ENCODE results near the gene GGT7. TPM values are rescaled to one million over a fixed set of nuclear protein-coding genes. Genes with fewer than 3 reads are reported as not detected.

Gene GGT7
- total RNA-seq, 1 donor from 2014 or later = 17.3 TPM

DNA sequence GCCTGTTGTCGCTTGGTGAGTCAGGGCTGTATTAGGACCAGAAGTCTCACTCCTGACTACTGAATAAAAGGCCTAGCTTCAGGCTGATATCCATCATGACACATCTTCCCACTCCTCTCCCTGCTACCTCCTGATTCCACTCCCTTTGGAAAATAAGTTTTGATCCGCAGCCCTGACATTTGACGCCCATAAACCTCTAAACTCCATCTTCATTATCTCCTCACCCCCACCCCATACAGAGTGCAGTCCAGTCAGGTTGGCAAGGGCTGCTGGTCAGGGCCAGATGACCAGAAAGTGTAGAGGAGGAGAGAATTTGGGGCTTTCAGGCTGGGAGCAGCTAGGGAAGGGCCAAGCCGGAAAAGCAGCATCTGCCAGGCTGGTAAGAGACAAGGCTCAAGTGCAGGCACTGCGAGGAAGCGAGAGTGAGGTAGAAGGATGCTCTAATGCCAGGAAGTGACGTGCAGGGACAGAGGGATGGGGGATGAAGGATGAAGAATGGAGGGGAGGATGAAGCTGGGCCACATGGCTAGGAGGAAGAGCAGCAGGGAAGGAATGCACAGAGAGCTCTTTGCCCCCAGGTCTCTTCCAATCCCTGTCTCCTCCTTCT lies 1.2 kb downstream of the GGT7 start:
- Mint-ChIP-seq H3K27ac (ENCODE audit: unreplicated experiment) (no peak overlapping the region), H3K27me3 (ENCODE audit: low read depth, unreplicated experiment) (no peaks in the 10 kb centered on the region), H3K4me3 (ENCODE audit: unreplicated experiment) (peak overlapping the region; percentile 86), H3K4me1 (ENCODE audit: low read depth, unreplicated experiment) (peaks cover 12% of the 10 kb centered on the region), H3K9me3 (ENCODE audit: unreplicated experiment) (no peaks in the 10 kb centered on the region), H3K36me3 (ENCODE audit: low read depth, unreplicated experiment) (peaks cover 8% of the 10 kb centered on the region)
- H3K4me2 ChIP-seq (ENCODE audit: low read length) = peak overlapping the region; percentile 84
- H3K4me3 ChIP-seq (ENCODE audit: insufficient read depth, low read depth, low read length) = no peak overlapping the region
- no peak overlapping the region for H3K27ac ChIP-seq (ENCODE audit: low read depth, low read length)
- no peak for FAIRE-seq
- no peak for DNase-seq (ENCODE audit: low read depth)
- no peak for TF ChIP-seq EZH2 (IDR thresholded peaks at IDR 0.05; ENCODE audit: insufficient read depth, low read length)
- TF ChIP-seq, protein P1, sequence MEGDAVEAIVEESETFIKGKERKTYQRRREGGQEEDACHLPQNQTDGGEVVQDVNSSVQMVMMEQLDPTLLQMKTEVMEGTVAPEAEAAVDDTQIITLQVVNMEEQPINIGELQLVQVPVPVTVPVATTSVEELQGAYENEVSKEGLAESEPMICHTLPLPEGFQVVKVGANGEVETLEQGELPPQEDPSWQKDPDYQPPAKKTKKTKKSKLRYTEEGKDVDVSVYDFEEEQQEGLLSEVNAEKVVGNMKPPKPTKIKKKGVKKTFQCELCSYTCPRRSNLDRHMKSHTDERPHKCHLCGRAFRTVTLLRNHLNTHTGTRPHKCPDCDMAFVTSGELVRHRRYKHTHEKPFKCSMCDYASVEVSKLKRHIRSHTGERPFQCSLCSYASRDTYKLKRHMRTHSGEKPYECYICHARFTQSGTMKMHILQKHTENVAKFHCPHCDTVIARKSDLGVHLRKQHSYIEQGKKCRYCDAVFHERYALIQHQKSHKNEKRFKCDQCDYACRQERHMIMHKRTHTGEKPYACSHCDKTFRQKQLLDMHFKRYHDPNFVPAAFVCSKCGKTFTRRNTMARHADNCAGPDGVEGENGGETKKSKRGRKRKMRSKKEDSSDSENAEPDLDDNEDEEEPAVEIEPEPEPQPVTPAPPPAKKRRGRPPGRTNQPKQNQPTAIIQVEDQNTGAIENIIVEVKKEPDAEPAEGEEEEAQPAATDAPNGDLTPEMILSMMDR (IDR thresholded peaks at IDR 0.05; ENCODE audit: insufficient read depth, low read depth, low read length) = no peak
- no peaks in the 10 kb centered on the region for H3K36me3 ChIP-seq (ENCODE audit: insufficient read depth, low read length)
- peaks cover 18% of the 10 kb centered on the region for H3K4me1 ChIP-seq (ENCODE audit: insufficient read depth, low read length)
- H3K9me3 ChIP-seq (ENCODE audit: insufficient read depth, low read depth, low read length) = no peaks in the 10 kb centered on the region
- H2AFZ ChIP-seq (ENCODE audit: low read depth, low read length) = no peak overlapping the region
- H3K27me3 ChIP-seq (ENCODE audit: insufficient read depth, low read length) = no peaks in the 10 kb centered on the region
- H3K79me2 ChIP-seq (ENCODE audit: insufficient read depth, low read length) = peaks cover 13% of the 10 kb centered on the region
- H3K9ac ChIP-seq (ENCODE audit: low read length) = no peak overlapping the region
- peaks cover 8% of the 10 kb centered on the region for H4K20me1 ChIP-seq (ENCODE audit: insufficient read depth, low read length)

DNA sequence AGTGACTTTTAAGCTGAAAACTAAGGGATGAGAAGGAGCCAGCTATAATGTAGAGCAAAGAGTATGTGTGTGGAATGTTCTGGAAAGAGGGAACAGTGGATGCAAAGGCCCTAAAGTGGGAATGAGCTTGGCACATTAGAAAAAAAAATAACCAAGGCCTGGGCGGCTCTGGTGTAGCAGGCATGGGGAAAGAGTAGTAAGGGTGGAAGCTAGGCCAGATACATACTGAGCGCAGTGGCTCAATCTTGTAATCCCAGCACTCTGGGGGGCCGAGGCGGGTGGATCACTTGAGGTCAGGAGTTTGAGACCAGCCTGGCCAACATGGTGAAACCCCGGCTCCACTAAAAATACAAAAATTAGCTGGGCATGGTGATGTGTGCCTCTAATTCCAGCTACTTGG lies 8.4 kb downstream of the GGT7 start:
- no peak overlapping the region for H3K9ac ChIP-seq (ENCODE audit: low read length)
- no peak overlapping the region for H3K27ac ChIP-seq (ENCODE audit: low read depth, low read length)
- H2AFZ ChIP-seq (ENCODE audit: low read depth, low read length) = no peak overlapping the region
- Mint-ChIP-seq H3K27me3 (ENCODE audit: low read depth, unreplicated experiment) (no peaks in the 10 kb centered on the region), H3K4me1 (ENCODE audit: low read depth, unreplicated experiment) (no peaks in the 10 kb centered on the region), H3K4me3 (ENCODE audit: unreplicated experiment) (no peak overlapping the region), H3K9me3 (ENCODE audit: unreplicated experiment) (no peaks in the 10 kb centered on the region), H3K27ac (ENCODE audit: unreplicated experiment) (no peak overlapping the region), H3K36me3 (ENCODE audit: low read depth, unreplicated experiment) (peaks cover 9% of the 10 kb centered on the region)
- H3K27me3 ChIP-seq (ENCODE audit: insufficient read depth, low read length) = no peaks in the 10 kb centered on the region
- no peaks in the 10 kb centered on the region for H3K9me3 ChIP-seq (ENCODE audit: insufficient read depth, low read depth, low read length)
- H3K4me3 ChIP-seq (ENCODE audit: insufficient read depth, low read depth, low read length) = no peak overlapping the region
- DNase-seq (ENCODE audit: low read depth) = no peak
- no peak for FAIRE-seq
- TF ChIP-seq, protein P1 (IDR thresholded peaks at IDR 0.05; ENCODE audit: insufficient read depth, low read depth, low read length) = no peak
- TF ChIP-seq EZH2 (IDR thresholded peaks at IDR 0.05; ENCODE audit: insufficient read depth, low read length) = no peak
- H3K4me1 ChIP-seq (ENCODE audit: insufficient read depth, low read length) = no peaks in the 10 kb centered on the region
- no peaks in the 10 kb centered on the region for H3K36me3 ChIP-seq (ENCODE audit: insufficient read depth, low read length)
- no peak overlapping the region for H3K4me2 ChIP-seq (ENCODE audit: low read length)
- H4K20me1 ChIP-seq (ENCODE audit: insufficient read depth, low read length) = peaks cover 12% of the 10 kb centered on the region
- H3K79me2 ChIP-seq (ENCODE audit: insufficient read depth, low read length) = no peaks in the 10 kb centered on the region

DNA sequence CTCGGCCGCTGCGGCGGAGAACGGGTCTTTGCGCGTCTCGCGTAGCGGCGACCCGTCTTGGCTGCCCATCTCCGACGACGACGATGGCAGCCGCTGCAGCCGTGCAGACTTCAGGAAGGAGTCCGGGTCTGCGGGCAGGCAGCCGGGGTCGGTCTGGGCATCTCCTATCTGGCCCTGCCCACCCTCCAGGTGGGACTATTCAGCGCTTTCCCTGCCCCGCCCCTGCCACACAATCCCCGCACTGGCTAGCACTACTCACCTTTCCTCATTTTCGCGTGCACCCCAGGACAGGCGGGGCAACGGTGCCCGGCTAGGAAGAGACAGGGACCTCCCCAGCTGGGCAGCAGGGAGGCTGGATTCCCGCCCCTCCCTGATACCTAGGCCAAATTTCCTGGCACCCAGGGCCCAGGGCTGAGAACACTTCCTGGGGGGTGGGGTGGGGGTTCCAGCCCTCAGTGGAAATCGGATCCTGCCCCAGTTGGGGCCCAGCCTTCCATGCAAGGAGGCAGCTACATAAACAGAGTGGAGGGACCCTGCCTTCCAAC lies 9.2 kb downstream of the GGT7 start:
- no peak for FAIRE-seq
- H3K27me3 Mint-ChIP-seq (ENCODE audit: low read depth, unreplicated experiment) = no peaks in the 10 kb centered on the region
- Histone ChIP-seq H3K79me2 (ENCODE audit: insufficient read depth, low read length) (no peaks in the 10 kb centered on the region), H3K4me1 (ENCODE audit: insufficient read depth, low read length) (no peaks in the 10 kb centered on the region), H3K4me3 (ENCODE audit: insufficient read depth, low read depth, low read length) (no peak overlapping the region), H3K4me2 (ENCODE audit: low read length) (no peak overlapping the region), H3K27me3 (ENCODE audit: insufficient read depth, low read length) (no peaks in the 10 kb centered on the region), H4K20me1 (ENCODE audit: insufficient read depth, low read length) (peaks cover 12% of the 10 kb centered on the region), H3K36me3 (ENCODE audit: insufficient read depth, low read length) (no peaks in the 10 kb centered on the region), H2AFZ (ENCODE audit: low read depth, low read length) (no peak overlapping the region), H3K9ac (ENCODE audit: low read length) (no peak overlapping the region), H3K9me3 (ENCODE audit: insufficient read depth, low read depth, low read length) (no peaks in the 10 kb centered on the region), H3K27ac (ENCODE audit: low read depth, low read length) (no peak overlapping the region)
- H3K4me1 Mint-ChIP-seq (ENCODE audit: low read depth, unreplicated experiment) = no peaks in the 10 kb centered on the region
- TF ChIP-seq, protein P1 (IDR thresholded peaks at IDR 0.05; ENCODE audit: insufficient read depth, low read depth, low read length) = no peak
- no peak for TF ChIP-seq EZH2 (IDR thresholded peaks at IDR 0.05; ENCODE audit: insufficient read depth, low read length)
- DNase-seq (ENCODE audit: low read depth) = no peak
- peaks cover 9% of the 10 kb centered on the region for H3K36me3 Mint-ChIP-seq (ENCODE audit: low read depth, unreplicated experiment)
- H3K4me3 Mint-ChIP-seq (ENCODE audit: unreplicated experiment) = no peak overlapping the region
- no peak overlapping the region for H3K27ac Mint-ChIP-seq (ENCODE audit: unreplicated experiment)
- H3K9me3 Mint-ChIP-seq (ENCODE audit: unreplicated experiment) = no peaks in the 10 kb centered on the region
